ENCODE results near the gene CRB2.

DNA sequence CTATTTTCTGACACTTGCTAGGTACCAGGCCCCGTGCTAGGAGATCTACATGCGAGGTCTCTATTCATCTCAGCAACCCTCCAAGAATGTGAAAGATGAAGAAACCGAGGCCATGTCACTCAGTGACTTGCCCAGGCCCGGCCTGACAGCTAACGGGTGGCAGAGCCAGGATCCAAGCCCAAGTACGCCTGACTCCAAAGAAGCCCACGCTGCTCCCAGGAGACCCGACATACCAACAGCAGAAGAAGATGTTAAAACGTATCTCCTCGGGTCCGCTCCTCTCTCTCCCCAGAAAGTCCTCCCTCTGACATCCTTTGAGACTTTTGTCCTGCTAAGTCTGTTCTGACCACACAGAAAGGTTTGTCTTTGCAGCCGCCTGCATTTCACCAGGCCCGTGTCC lies 65.2 kb downstream of the CRB2 start:
- no peak for TF ChIP-seq CTCF (IDR thresholded peaks at IDR 0.05)
- no peak for TF ChIP-seq POLR2A (IDR thresholded peaks at IDR 0.05; ENCODE audit: low read depth)
- TF ChIP-seq POLR2AphosphoS5 (IDR thresholded peaks at IDR 0.05), result no peak
- TF ChIP-seq EP300 (IDR thresholded peaks at IDR 0.05), result no peak
